K562 (cell line): Measurements from ENCODE around the gene EEA1. TPM values are rescaled to one million over a fixed set of nuclear protein-coding genes. Genes with fewer than 3 reads are reported as not detected.

Experiments used
- ATAC-seq: fragments of 200-7000 bp; cut with Tn5 transposase; 3 replicates; pipeline ENCODE4 v1.9.1; 2020; ENCODE audit warnings: moderate library complexity
- BruUV-seq: library from RNA; stranded (reverse); fragments of 400-500 nt; replicated peaks from 2 replicates; lab custom pipeline; 2021; lab: Mats Ljungman, UMichigan
- CTCF ChIA-PET: fragments of 300-600 bp; formaldehyde crosslinking; extraction: SDS; loops from one replicate; lab custom pipeline; 2021; ENCODE audit warnings: low intra/inter-chr PET ratio; lab: Yijun Ruan, JAX
- POLR2A ChIA-PET: fragments of 300-600, 350-650 bp; sonication (Branson Sonifier 250); formaldehyde crosslinking; extraction: SDS; loops from one replicate; lab custom pipeline; 2021; ENCODE audit warnings: antibody characterized with exemption, inconsistent platforms; lab: Yijun Ruan, JAX
- DNase-seq, 4 experiments: peaks; one replicate each; pipeline versions ENCODE4 v3.0.0 to v3.0.0-alpha.2; 2011 to 2018; ENCODE audit warnings: low spot score in 3 of 4, mixed read lengths in 3 of 4; ENCODE audit errors: extremely low read depth in 1 of 4
- FAIRE-seq: peaks from 2 replicates; lab custom pipeline; 2011; peaks lifted over from hg19 to GRCh38; lab: Jason Lieb, UNC
- H2AFZ ChIP-seq: 2 replicates; pipeline ENCODE4 v1.6.0; 2011; ENCODE audit warnings: low read depth, low read length, control low read depth, inconsistent platforms
- H3K27ac ChIP-seq: fragments of 200-600 bp; 3 replicates; pipeline ENCODE4 v1.8.0; 2011; ENCODE audit warnings: low read depth, mild to moderate bottlenecking, control low read depth, inconsistent platforms, low read length, moderate library complexity, mixed read lengths; ENCODE audit errors: extremely low read depth
- H3K27me3 ChIP-seq, 2 experiments: fragments of 300-600 bp in 1 of 2; 2 replicates in 1 of 2; 3 replicates in 1 of 2; pipeline versions ENCODE4 v1.6.0 to v1.8.0; 2011; ENCODE audit warnings: inconsistent platforms in 2 of 2, low read length in 2 of 2, mild to moderate bottlenecking in 1 of 2, mixed read lengths in 1 of 2, moderate library complexity in 1 of 2; ENCODE audit not compliant: control insufficient read depth in 2 of 2, insufficient read depth in 2 of 2
- H3K36me3 ChIP-seq: fragments of 300-600 bp; 3 replicates; pipeline ENCODE4 v1.8.0; 2011; ENCODE audit warnings: mild to moderate bottlenecking, low read length, inconsistent platforms; ENCODE audit not compliant: control insufficient read depth, insufficient read depth
- H3K4me1 ChIP-seq, 2 experiments: fragments of 200-600 bp in 1 of 2; replicated peaks in 1 of 2; 2 replicates in 1 of 2; 3 replicates in 1 of 2; pipeline versions ENCODE4 v1.5.1 to v1.8.0; 2011; ENCODE audit warnings: inconsistent platforms in 2 of 2, low read length in 2 of 2, mild to moderate bottlenecking in 1 of 2, mixed read lengths in 1 of 2, moderate library complexity in 1 of 2; ENCODE audit not compliant: control insufficient read depth in 2 of 2, insufficient read depth in 2 of 2
- H3K4me2 ChIP-seq: 2 replicates; pipeline ENCODE4 v1.6.1; 2011; ENCODE audit warnings: low read length, control low read depth, inconsistent platforms, mixed read lengths; ENCODE audit not compliant: insufficient read depth
- H3K4me3 ChIP-seq: fragments of 200-600 bp; sonication (generic), shearing (Covaris generic); 2 replicates; pipeline ENCODE4 v1.5.1; 2016; ENCODE audit warnings: control low read depth, inconsistent platforms
- H3K79me2 ChIP-seq: fragments of 200-600 bp; 3 replicates; pipeline ENCODE4 v1.8.0; 2011; ENCODE audit warnings: low read length, inconsistent platforms; ENCODE audit not compliant: control insufficient read depth, insufficient read depth
- H3K9ac ChIP-seq, 2 experiments: 2 replicates each; pipeline versions ENCODE4 v1.6.0 to v1.6.1; 2011; ENCODE audit warnings: low read depth in 2 of 2, low read length in 2 of 2, control low read depth in 1 of 2, inconsistent platforms in 1 of 2, mild to moderate bottlenecking in 1 of 2, mixed read lengths in 1 of 2; ENCODE audit not compliant: insufficient read depth in 1 of 2
- H3K9me1 ChIP-seq: one replicate; pipeline ENCODE4 v1.6.0; 2011; ENCODE audit warnings: inconsistent platforms, mild to moderate bottlenecking, low read length, moderate library complexity; ENCODE audit not compliant: control insufficient read depth, insufficient read depth
- H3K9me3 ChIP-seq: replicated peaks from 2 replicates; pipeline ENCODE4 v1.5.1; 2011; ENCODE audit warnings: low read depth, low read length, inconsistent platforms; ENCODE audit not compliant: control insufficient read depth, insufficient read depth
- H4K20me1 ChIP-seq: replicated peaks from 2 replicates; pipeline ENCODE4 v1.6.1; 2011; ENCODE audit warnings: low read length, inconsistent platforms, mixed read lengths; ENCODE audit not compliant: control insufficient read depth, insufficient read depth
- KAT2B ChIP-seq: IDR thresholded peaks from one replicate; pipeline ENCODE4 v1.6.1; 2012; ENCODE audit warnings: low read depth, mild to moderate bottlenecking, control low read depth, inconsistent platforms, low read length, moderate library complexity
- NFRKB ChIP-seq: fragments of 450-650 bp; IDR thresholded peaks from 2 replicates; pipeline ENCODE4 v1.6.1; 2016; ENCODE audit warnings: low read depth
- NR2C2 ChIP-seq, 2 experiments: fragments of 200-800 bp in 1 of 2; sonication (Bioruptor generic) in 1 of 2; sonication (generic) in 1 of 2; formaldehyde crosslinking in 1 of 2; IDR thresholded peaks; 2 replicates each; pipeline versions ENCODE4 v1.6.1 to v1.8.0; 2016 to 2022; ENCODE audit warnings: mild to moderate bottlenecking in 1 of 2, missing compliant biosample characterization in 1 of 2, missing genetic modification characterization in 1 of 2, missing genetic modification reagents in 1 of 2
- RBM34 ChIP-seq: fragments of 200-400 bp; formaldehyde crosslinking; IDR thresholded peaks from 2 replicates; pipeline ENCODE4 v1.6.1; 2018; ENCODE audit warnings: low read length, borderline replicate concordance; ENCODE audit not compliant: insufficient read depth
- SMC3 ChIP-seq: conservative IDR thresholded peaks from 2 replicates; pipeline ENCODE4 v1.6.1; 2011; ENCODE audit warnings: low read depth, low read length, improper control_type of control experiment; ENCODE audit not compliant: insufficient read depth
- ZNF644 ChIP-seq: fragments of 200-800 bp; sonication (Bioruptor generic); IDR thresholded peaks from 2 replicates; pipeline ENCODE4 v1.6.1; 2016; ENCODE audit warnings: low read depth, missing genetic modification characterization, missing compliant biosample characterization
- WGBS: fragments of 100-300 bp; shearing (Covaris generic); methylation state at CpG from one replicate; pipeline ENCODE4 v1.1.6; 2016; ENCODE audit warnings: low coverage, mixed read lengths; ENCODE audit not compliant: insufficient coverage; ENCODE audit errors: missing lambda C conversion rate; 5-methylcytosine and 5-hydroxymethylcytosine counted together
- in situ Hi-C: fragments of 300-500 bp; cut with MboI; formaldehyde crosslinking; loops from 4 replicates; pipeline ENCODE4 v1.15.0; 2018; ENCODE audit warnings: inconsistent platforms, mixed read lengths
- intact Hi-C: fragments of 100-400 bp; cut with micrococcal nuclease; formaldehyde crosslinking; loops from 2 replicates; pipeline ENCODE4 v1.14.2; 2022
- polyA plus RNA-seq, 8 experiments: library from polyadenylated mRNA; depleted of rRNA in 4 of 8; stranded (reverse) in 5 of 8; unstranded in 3 of 8; fragments of >200 nt; fragmentation: Nextera tagmentation in 2 of 8; fragmentation: Illumina TruSeq in 1 of 8; extraction: Ambion mirVana in 2 of 8; extraction: Trizol in 1 of 8; gene quantifications; 2 replicates each; pipeline versions ENCODE4 v1.2.1 to v1.2.3, GENCODE V29; 2011 to 2014; ENCODE audit warnings: inconsistent platforms in 1 of 8, missing spikeins in 1 of 8
- total RNA-seq, 7 experiments: library from RNA; depleted of rRNA in 6 of 7; stranded (reverse); fragments of >200 nt in 6 of 7; fragmentation: Illumina TruSeq in 2 of 7; extraction: Trizol in 2 of 7; gene quantifications; 2 replicates each; pipeline versions ENCODE4 v1.2.1 to v1.2.3, GENCODE V29; 2011 to 2021; ENCODE audit warnings: low replicate concordance in 1 of 7

EEA1 gene
- total and polyA plus RNA-seq, 9 of the 15 experiments (the other 6 are each of a cell fraction or from before 2014, with no cell fraction given) = 3.5 to 17.1 (median 7.5) TPM

- CTCF ChIA-PET = no interaction called here
- no TSS peak for BruUV-seq
- no peak for TF ChIP-seq NR2C2 (CRISPR knock-in tag; IDR thresholded peaks at IDR 0.05)
- TF ChIP-seq NR2C2 (tag; IDR thresholded peaks at IDR 0.05) = no peak
- TF ChIP-seq NFRKB = no peak
- TF ChIP-seq RBM34 = no peak
- no peak for TF ChIP-seq ZNF644 (tag)
- no peak for TF ChIP-seq KAT2B
- no peak for TF ChIP-seq SMC3
- Histone ChIP-seq H3K4me2 (no peak overlapping the region), H3K27ac (no peak overlapping the region), H3K79me2 (no peaks in the 10 kb centered on the region), H4K20me1 (no peaks in the 10 kb centered on the region), H3K27me3 (peaks cover 18 to 23% of the 10 kb centered on the region in 2 experiments; a peak in 4 of 5 replicates), H3K36me3 (no peaks in the 10 kb centered on the region), H3K4me1 (no peaks in the 10 kb centered on the region), H3K9me1 (no peaks in the 10 kb centered on the region), H2AFZ (no peak overlapping the region), H3K9me3 (no peaks in the 10 kb centered on the region), H3K4me3 (no peak overlapping the region), H3K9ac (no peak overlapping the region)
- intact Hi-C loops (no loop called here), in situ Hi-C loops (no loop called here)
- POLR2A ChIA-PET = interaction anchor here (1.2 kb wide), 1 partner anchor 17 kb away, joined by 3 read pairs; no protein-coding TSS in a partner anchor
- 11% methylated on average over 5 of the region's 5 CpGs for WGBS
- DNase-seq (no peak), FAIRE-seq (no peak), ATAC-seq (no peak)
Measured at GRCh38 chr12:92730758-92731157, 198.3 kb downstream of the EEA1 start.
